Measurements from ENCODE around the gene HERC6.
"Not testable (repeated sequence)": the region's sequence is repeated elsewhere in the genome, so short reads cannot be mapped to it uniquely, and the experiment has no call there.

HERC6 gene

GRCh38 chr4:88390128-88390527 lies 11.5 kb downstream of the HERC6 start:
- DNase-seq: no peak

- DNase-seq: no peak
These were observed 13.1 kb downstream of the HERC6 start for GRCh38 chr4:88391703-88392102.

DNA sequence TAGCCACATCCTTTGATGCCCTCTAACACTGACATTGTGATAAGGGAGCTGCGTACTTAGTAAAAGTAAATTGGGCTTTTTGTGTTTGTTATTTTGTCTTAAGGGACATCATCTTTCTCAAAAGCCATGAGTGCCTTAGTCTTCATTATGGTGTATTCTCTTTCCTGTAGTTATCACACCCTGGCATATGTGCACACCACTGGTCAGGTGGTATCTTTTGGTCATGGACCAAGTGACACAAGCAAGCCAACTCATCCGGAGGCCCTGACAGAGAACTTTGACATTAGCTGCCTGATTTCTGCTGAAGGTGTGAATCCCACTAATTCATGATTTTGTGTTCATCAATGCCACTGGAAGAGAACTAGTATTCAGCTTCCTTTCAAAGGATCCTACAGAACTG lies 18.0 kb downstream of the HERC6 start:
- DNase-seq: no peak

GRCh38 chr4:88398381-88398780 lies 19.7 kb downstream of the HERC6 start:
- DNase-seq: no peak

DNA sequence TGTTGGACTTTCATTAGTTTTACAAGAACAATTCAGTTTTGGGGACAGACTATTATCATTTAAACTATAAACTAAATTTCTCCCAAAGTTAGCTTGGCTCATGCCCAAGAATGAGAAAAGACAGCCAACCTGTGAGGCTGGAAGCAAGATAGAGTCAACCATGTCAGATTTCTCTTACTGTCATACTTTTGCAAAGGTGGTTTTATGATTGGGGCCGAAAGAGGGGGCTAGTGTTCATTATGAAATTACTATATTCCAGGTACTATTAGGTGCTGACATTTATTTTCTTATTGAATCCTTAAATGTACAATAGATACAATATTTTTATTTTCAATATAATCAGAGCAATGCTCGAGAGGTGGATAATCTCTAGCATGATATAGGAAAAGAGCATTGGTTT lies 30.6 kb downstream of the HERC6 start:
- DNase-seq: no peak

GRCh38 chr4:88409789-88410188 lies 31.1 kb downstream of the HERC6 start:
- no peak for DNase-seq

DNA sequence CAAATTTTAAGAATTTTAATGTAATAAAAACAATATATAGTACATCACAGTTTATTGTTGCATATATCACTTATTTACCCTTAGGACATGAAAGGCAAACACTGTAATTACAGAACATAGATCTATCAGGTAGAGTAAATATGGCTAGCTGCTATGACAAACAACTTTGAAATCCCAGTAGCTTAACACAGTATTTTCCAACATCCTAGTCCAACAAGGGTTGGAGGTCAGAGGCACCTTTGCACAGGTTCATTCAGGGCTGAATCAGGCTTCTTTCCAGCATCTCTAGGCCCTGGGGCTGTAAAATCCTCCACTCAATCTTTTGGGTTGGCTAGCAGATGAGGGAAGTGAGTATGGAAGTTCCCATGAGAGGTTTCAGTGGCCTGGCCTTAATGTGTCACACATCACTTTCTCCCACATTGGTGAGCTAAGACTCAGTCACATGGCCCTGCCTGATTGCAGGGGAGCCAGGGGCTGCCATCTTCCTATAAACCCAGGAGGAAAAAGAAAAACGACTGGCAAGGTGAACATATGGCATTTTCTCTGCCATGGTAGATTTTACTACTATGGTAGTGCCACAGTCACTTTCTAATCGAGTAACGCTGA lies 32.9 kb downstream of the HERC6 start:
- DNase-seq: no peak

- DNase-seq: no peak
These were observed 35.1 kb downstream of the HERC6 start for GRCh38 chr4:88413801-88414200.

DNA sequence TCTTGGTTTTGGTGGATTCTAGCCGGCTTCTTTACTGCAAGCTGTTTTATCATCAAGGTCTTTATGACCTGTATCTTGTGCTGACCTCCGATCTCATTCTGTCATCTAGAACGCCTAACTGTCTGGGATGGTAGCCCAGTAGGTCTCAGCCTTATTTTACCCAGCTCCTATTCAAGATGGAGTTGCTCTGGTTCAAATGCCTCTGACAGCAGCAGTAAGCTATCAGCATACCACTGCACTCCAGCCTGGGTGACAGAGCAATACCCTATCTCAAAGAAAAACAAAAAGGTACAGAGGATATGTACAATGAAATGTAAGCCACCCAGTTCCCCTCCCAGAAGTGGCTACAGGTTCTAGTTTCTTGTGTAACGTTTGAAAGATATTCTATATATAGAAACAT lies 36.1 kb downstream of the HERC6 start:
- no peak for DNase-seq

DNA sequence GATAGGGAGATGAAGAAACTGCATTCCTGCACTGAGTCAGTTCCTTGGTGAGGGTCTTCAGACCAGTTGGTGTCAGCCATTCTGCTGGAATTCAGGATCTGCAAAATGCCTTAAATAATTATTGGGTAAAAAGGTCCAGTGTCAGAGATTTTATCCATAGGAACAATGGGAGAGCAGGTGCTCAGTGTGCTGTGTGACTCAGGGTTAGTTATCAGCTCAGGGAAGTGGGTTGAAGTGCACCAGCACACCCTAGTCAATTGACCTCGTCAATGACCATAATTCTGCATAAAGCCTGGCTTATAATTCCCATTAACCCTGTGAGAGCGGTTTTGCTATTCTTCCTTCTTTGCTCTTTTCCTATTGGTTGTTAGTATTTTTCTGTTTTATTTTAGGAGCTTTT lies 37.3 kb downstream of the HERC6 start:
- DNase-seq: no peak

GRCh38 chr4:88418411-88418810 lies 39.8 kb downstream of the HERC6 start:
- DNase-seq: no peak

- no peak for DNase-seq
These were observed 41.2 kb downstream of the HERC6 start for GRCh38 chr4:88419874-88420273.

- DNase-seq: no peak
These were observed 42.2 kb downstream of the HERC6 start for GRCh38 chr4:88420844-88421243.

DNA sequence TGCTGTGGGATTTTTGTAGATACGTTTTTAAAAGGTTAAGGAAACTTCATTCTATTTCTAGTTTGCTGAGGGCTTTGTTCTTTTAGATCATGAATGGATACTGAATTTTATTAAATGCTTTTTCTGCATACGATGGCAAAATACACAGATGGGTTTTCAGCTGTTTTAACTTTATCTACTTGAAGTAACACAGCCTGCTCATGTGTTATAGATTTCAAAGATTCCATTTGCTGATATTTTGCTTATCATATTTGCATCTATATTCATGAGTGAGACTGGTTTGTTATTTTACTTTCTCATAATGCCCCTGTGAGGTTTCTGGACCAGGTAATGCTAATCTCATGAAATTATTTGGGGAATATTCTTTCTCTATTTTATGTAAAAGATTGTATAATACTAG lies 43.8 kb downstream of the HERC6 start:
- DNase-seq: no peak

GRCh38 chr4:88429401-88429800 lies 50.7 kb downstream of the HERC6 start:
- no peak for DNase-seq

DNA sequence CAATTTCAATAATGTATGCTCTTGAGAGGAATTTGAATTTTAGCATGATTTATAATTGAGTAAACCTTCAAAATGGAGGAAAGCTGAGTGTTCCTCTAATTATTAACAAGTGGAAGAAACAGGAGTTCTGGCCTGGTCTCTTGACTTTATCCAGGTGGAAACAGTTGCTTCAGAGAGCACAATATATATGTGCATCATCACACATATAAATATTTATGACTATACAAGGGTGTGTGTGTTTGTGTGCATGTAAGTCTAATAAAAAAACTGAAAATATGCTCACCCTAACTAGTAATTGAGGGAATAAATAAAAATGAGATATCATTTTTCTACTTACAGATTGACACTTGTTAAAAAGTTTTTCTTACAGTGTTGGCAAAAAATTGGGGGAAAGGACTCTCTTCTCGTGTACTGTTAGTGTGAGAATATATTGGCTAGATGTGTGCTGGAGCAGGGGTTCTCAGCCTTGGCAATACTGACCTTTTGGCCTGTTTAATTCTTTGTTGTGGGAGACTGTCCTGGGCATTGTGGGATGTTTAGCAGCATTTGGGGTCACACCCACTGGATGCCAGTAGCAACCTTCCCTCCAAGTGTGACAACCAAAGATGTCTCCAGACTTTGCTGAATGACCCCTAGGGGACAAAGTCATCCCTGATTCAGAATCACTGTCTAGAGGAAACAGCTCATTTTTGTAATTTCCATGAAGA lies 57.5 kb downstream of the HERC6 start:
- no peak for DNase-seq

DNA sequence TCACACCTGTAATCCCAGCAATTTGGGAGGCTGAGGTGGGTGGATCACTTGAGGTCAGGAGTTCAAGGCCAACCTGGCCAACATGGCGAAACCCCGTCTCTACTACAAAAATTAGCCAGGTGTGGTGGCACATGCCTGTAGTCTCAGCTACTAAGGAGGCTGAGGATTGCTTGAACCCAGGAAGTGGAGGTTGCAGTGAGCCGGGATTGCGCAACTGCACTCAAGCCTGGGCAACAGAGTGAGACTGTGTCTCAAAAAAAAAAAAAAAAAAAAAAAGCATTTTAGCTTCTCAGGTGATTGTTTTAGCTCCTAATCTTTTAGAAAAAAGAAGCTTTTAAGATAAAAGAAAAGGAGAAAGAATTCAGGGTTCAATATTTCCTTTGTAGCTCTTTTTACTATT lies 59.2 kb downstream of the HERC6 start:
- not testable (repeated sequence) for DNase-seq

- no peak for DNase-seq
These were observed 60.6 kb downstream of the HERC6 start for GRCh38 chr4:88439161-88439760.

DNA sequence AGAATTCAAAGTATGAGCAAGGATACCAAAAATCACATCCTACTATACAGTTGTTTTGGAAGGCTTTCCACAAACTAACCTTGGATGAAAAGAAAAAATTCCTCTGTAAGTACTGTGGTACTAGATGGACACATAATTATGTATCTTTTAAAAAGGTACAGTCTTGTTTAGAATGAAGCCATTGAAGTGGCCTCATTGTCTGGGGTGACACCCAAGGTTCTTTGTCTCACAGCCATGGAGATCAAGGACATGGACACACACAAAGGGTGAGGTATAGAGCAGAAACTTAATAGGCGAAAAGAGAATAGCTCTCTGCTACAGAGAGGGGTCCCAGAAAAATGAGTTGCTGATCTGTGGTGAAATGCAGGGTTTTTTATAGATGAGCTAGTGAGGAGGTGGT lies 61.5 kb downstream of the HERC6 start:
- no peak for DNase-seq

DNA sequence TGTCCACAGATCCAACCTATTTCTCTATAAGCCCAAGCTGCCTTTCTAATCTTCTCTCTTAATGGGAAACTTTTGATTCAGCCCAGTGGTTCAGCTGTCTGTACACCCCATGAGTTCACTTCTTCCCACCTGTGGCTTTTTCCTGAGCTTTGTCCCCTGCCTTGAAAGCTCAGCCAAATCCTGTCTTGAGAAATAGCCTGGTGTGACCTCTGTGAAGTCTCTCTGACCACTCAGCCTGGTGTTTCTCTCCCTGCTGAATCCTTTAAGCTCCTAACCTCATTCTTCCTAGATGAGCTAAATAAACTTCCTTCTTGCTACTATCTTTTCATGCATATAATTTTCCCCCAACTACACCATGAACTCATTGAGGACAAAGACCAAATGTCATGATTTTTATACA lies 63.0 kb downstream of the HERC6 start:
- no peak for DNase-seq

GRCh38 chr4:88442689-88443191 lies 64.1 kb downstream of the HERC6 start:
- DNase-seq: peak in 1 of 56 donors; percentile 45

DNA sequence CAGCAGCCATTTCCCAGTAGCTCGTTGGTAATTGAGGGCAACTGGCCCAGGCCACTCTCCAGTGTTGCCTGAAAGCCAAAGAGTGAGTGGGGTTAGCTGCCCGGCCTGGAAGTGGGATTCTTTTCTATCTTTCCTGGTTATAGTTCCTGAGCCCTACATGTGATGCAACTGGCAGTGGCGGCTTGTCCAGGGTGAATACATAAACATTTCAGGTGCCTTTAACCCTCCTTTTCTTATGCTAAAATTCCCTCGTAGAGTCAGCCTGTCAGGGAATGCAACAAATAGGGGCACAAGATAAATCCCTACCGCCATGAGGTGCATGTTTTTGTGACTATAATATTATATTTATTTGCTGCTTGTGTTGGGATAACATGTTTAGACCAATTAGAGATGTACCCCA lies 64.8 kb downstream of the HERC6 start:
- DNase-seq: no peak

DNA sequence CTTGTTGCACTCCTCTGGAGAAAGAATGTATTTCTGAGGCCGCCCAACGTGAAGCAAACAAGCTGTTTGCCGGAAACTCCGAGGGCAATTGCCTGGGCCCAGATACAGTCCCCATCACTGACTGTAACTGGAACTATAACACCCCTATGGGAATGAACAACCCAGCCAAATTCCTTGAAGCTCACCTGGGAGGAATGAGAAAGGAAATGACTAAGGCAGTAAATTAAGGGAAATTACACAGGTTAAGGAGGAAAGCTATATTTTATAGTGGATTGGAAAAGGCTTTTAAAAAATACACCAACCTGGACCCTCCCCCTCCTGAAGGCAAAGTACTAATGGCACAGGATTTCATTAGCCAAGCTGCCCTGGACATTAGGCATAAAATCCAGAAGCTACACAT lies 66.6 kb downstream of the HERC6 start:
- no peak for DNase-seq

Data from nucleus accumbens (tissue), 56 donors.